Panc1 (cell line): Measurements from ENCODE around the gene SMURF2. TPM values are rescaled to one million over a fixed set of nuclear protein-coding genes. Genes with fewer than 3 reads are reported as not detected.

ENCODE experiments used
- ATAC-seq: fragments of 200-7000 bp; cut with Tn5 transposase; 2 replicates; pipeline ENCODE4 v1.9.1; 2020; ENCODE audit warnings: mild to moderate bottlenecking, moderate library complexity
- BruUV-seq: library from RNA; stranded (reverse); fragments of 400-500 nt; replicated peaks from 2 replicates; lab custom pipeline; 2021; lab: Mats Ljungman, UMichigan
- CTCF ChIA-PET: fragments of 300-600 bp; sonication (Branson Sonifier 250); formaldehyde crosslinking; loops from one replicate; lab custom pipeline; 2022; ENCODE audit warnings: antibody characterized with exemption; lab: Charles Lee
- POLR2A ChIA-PET: fragments of 300-600 bp; sonication (Branson Sonifier 250); formaldehyde crosslinking; loops from one replicate; lab custom pipeline; 2022; ENCODE audit warnings: antibody characterized with exemption; lab: Charles Lee
- DNase-seq: peaks from one replicate; pipeline ENCODE4 v3.0.0-alpha.2; 2010; ENCODE audit warnings: low read depth, low spot score
- H3K27ac ChIP-seq: 2 replicates; pipeline ENCODE4 v1.5.1; 2011; ENCODE audit warnings: mild to moderate bottlenecking, low read length, inconsistent platforms
- H3K27me3 ChIP-seq: fragments of 200-500 bp; sonication (Bioruptor generic); 2 replicates; pipeline ENCODE4 v1.6.0; 2014; ENCODE audit warnings: low read length, inconsistent platforms; ENCODE audit not compliant: control insufficient read depth, insufficient read depth
- H3K36me3 ChIP-seq: fragments of 200-500 bp; sonication (Bioruptor generic); 2 replicates; pipeline ENCODE4 v1.5.1; 2014; ENCODE audit warnings: inconsistent platforms, mild to moderate bottlenecking, low read length, moderate library complexity; ENCODE audit not compliant: control insufficient read depth, insufficient read depth
- H3K4me1 ChIP-seq: 2 replicates; pipeline ENCODE4 v1.5.1; 2011; ENCODE audit warnings: inconsistent platforms, mild to moderate bottlenecking, low read length, moderate library complexity; ENCODE audit not compliant: control insufficient read depth, insufficient read depth
- H3K4me3 ChIP-seq, 2 experiments: 2 replicates each; pipeline ENCODE4 v1.5.1; 2011 to 2012; ENCODE audit warnings: low read depth in 2 of 2, low read length in 2 of 2, mild to moderate bottlenecking in 2 of 2, inconsistent platforms in 1 of 2, moderate library complexity in 1 of 2
- H3K9me3 ChIP-seq: fragments of 200-500 bp; sonication (Bioruptor generic); 2 replicates; pipeline ENCODE4 v1.5.1; 2014; ENCODE audit warnings: low read depth, mild to moderate bottlenecking, inconsistent platforms, low read length, moderate library complexity; ENCODE audit not compliant: control insufficient read depth, insufficient read depth
- CTCF ChIP-seq: fragments of 450-650 bp; IDR thresholded peaks from 2 replicates; pipeline ENCODE4 v1.5.1; 2017; ENCODE audit warnings: mild to moderate bottlenecking
- POLR2AphosphoS5 ChIP-seq: IDR thresholded peaks from 2 replicates; pipeline ENCODE4 v1.6.1; 2012; ENCODE audit warnings: mild to moderate bottlenecking, low read depth, low read length, moderate library complexity
- REST ChIP-seq, 2 experiments: IDR thresholded peaks; 2 replicates each; pipeline ENCODE4 v1.6.1; 2011 to 2012; ENCODE audit warnings: low read depth in 2 of 2, control low read depth in 1 of 2, low read length in 1 of 2, mild to moderate bottlenecking in 1 of 2, moderate library complexity in 1 of 2; ENCODE audit not compliant: insufficient read depth in 1 of 2
- SIN3A ChIP-seq: IDR thresholded peaks from 2 replicates; pipeline ENCODE4 v1.6.1; 2012; ENCODE audit warnings: low read depth, mild to moderate bottlenecking, low read length, moderate library complexity, borderline replicate concordance; ENCODE audit not compliant: insufficient read depth
- TCF7L2 ChIP-seq: IDR thresholded peaks from 2 replicates; pipeline ENCODE4 v1.6.1; 2011; ENCODE audit warnings: mild to moderate bottlenecking, low read depth, low read length, inconsistent platforms
- in situ Hi-C: cut with HindIII; loops from 2 replicates; pipeline ENCODE4 v1.10.0; 2016; ENCODE audit warnings: low sequenced_read_pairs, low pct_unique_long_range_greater_than_20kb
- intact Hi-C: fragments of 100-400 bp; cut with micrococcal nuclease; formaldehyde crosslinking; loops from one replicate; pipeline ENCODE4 v1.10.0; 2022; ENCODE audit not compliant: unreplicated experiment
- total RNA-seq: library from RNA; stranded (reverse); gene quantifications from one replicate; pipeline ENCODE4 v1.2.1, GENCODE V29; 2021; ENCODE audit not compliant: unreplicated experiment

The SMURF2 gene
- total RNA-seq, 1 experiment from 2014 or later: 21.3 TPM

GRCh38 chr17:64497565-64498035 is 164.5 kb downstream of the SMURF2 start:
- in situ Hi-C loops: no loop called here

GRCh38 chr17:64496786-64497564 is 165.1 kb downstream of the SMURF2 start, which contains the start of gene POLG2:
Gene POLG2 (minus strand): TSS chr17:64497054. CDS start chr17:64496968, 86 bp downstream.
- ChIA-PET POLR2A (interaction anchor here (0.6 to 0.9 kb wide), 6 partner anchors 8 to 197 kb away, joined by 3 to 6 read pairs (median 4); partner anchors contain the start of gene CEP95), CTCF (interaction anchor here (0.7 kb wide), 1 partner anchor 201 kb away, joined by 3 read pairs; no protein-coding TSS in a partner anchor)
- H3K9me3 ChIP-seq: no peaks in the 10 kb centered on the region
- ATAC-seq (peak; percentile 92), DNase-seq (no peak)
- in situ Hi-C loops: no loop called here
- TF ChIP-seq TCF7L2: no peak
- TF ChIP-seq REST (IDR thresholded peaks at IDR 0.05; ENCODE audit: insufficient read depth in 1 of 2, low read depth in 2 of 2, low read length in 1 of 2): no peak
- TF ChIP-seq SIN3A: no peak
- TF ChIP-seq CTCF: peak; percentile 66
- peak; percentile 94 for TF ChIP-seq POLR2AphosphoS5
- peaks cover 39% of the 10 kb centered on the region for H3K4me1 ChIP-seq
- peak within 1 kb of the TSS; percentile 93 for H3K27ac ChIP-seq
- no TSS peak for BruUV-seq
- no peaks in the 10 kb centered on the region for H3K27me3 ChIP-seq
- peak within 1 kb of the TSS; percentile 90 to 93 for H3K4me3 ChIP-seq
- intact Hi-C loops: no loop called here
- peaks cover 42% of the 10 kb centered on the region for H3K36me3 ChIP-seq

More at GRCh38 chr17:64497565-64498035, 164.5 kb downstream of the SMURF2 start:
- CTCF ChIA-PET: no interaction called here
- ATAC-seq: no peak
- intact Hi-C loops: no loop called here
- peaks cover 39% of the 10 kb centered on the region for H3K4me1 ChIP-seq
- TF ChIP-seq POLR2AphosphoS5: no peak
- TF ChIP-seq CTCF: peak; percentile 21; the same call in 1 of the 2 replicates
- H3K27ac ChIP-seq: peak overlapping the region; percentile 93
- H3K9me3 ChIP-seq: no peaks in the 10 kb centered on the region
- peak overlapping the region; percentile 90 to 93 for H3K4me3 ChIP-seq
- no TSS peak for BruUV-seq
- no peaks in the 10 kb centered on the region for H3K27me3 ChIP-seq
- POLR2A ChIA-PET: interaction anchor here (0.6 to 0.9 kb wide), 4 partner anchors 9 to 115 kb away, joined by 3 to 6 read pairs (median 5); partner anchors contain the start of gene CEP95
- peaks cover 46% of the 10 kb centered on the region for H3K36me3 ChIP-seq
- DNase-seq: no peak
